Natural killer cell (primary cell): Measurements from ENCODE around the gene SYPL2. TPM values are rescaled to one million over a fixed set of nuclear protein-coding genes. Genes with fewer than 3 reads are reported as not detected.

Source experiments
- ATAC-seq, 3 donors: fragments of 150-1000 bp in 2 of 3; fragments of 200-7000 bp in 1 of 3; cut with Tn5 transposase; 1 replicate in 1 of 3; 2 replicates in 2 of 3; pipeline ENCODE4 v1.10.0; 2021; ENCODE audit warnings: mild to moderate bottlenecking in 2 of 3, moderate library complexity in 2 of 3
- DNase-seq, 2 donors: peaks; one replicate each; pipeline versions ENCODE4 v3.0.0 to v3.0.0-alpha.2; 2013 to 2021; ENCODE audit warnings: mixed read lengths in 1 of 2
- H3K27ac ChIP-seq: one replicate; pipeline ENCODE4 v1.5.1; 2013; ENCODE audit warnings: mild to moderate bottlenecking, low read length
- H3K27me3 ChIP-seq: one replicate; pipeline ENCODE4 v1.6.1; 2013; ENCODE audit warnings: low read length; ENCODE audit not compliant: control insufficient read depth, insufficient read depth
- H3K36me3 ChIP-seq: one replicate; pipeline ENCODE4 v1.6.1; 2013; ENCODE audit warnings: low read length; ENCODE audit not compliant: control insufficient read depth, insufficient read depth
- H3K4me1 ChIP-seq: one replicate; pipeline ENCODE4 v1.6.1; 2013; ENCODE audit warnings: low read length; ENCODE audit not compliant: control insufficient read depth, insufficient read depth
- H3K4me3 ChIP-seq: one replicate; pipeline ENCODE4 v1.5.1; 2013; ENCODE audit warnings: low read length
- H3K9me3 ChIP-seq: one replicate; pipeline ENCODE4 v1.6.1; 2013; ENCODE audit warnings: low read length; ENCODE audit not compliant: control insufficient read depth, insufficient read depth
- H3K27ac Mint-ChIP-seq, 2 donors: one replicate each; pipeline ENCODE4 v1.8.0; 2022; ENCODE audit warnings: mild to moderate bottlenecking in 2 of 2, mixed read lengths in 2 of 2, moderate library complexity in 1 of 2
- H3K27me3 Mint-ChIP-seq, 2 donors: one replicate each; pipeline ENCODE4 v1.8.0; 2022; ENCODE audit warnings: low read depth in 2 of 2, mixed read lengths in 2 of 2
- H3K36me3 Mint-ChIP-seq: one replicate; pipeline ENCODE4 v1.8.0; 2022; ENCODE audit warnings: mixed read lengths
- H3K4me1 Mint-ChIP-seq, 2 donors: one replicate each; pipeline ENCODE4 v1.8.0; 2022; ENCODE audit warnings: mixed read lengths in 2 of 2
- H3K4me3 Mint-ChIP-seq: one replicate; pipeline ENCODE4 v1.8.0; 2022; ENCODE audit warnings: mild to moderate bottlenecking, moderate library complexity, mixed read lengths
- H3K9me3 Mint-ChIP-seq, 2 donors: one replicate each; pipeline ENCODE4 v1.8.0; 2022; ENCODE audit warnings: mixed read lengths in 2 of 2
- CTCF ChIP-seq: fragments of 200-600 bp; IDR thresholded peaks from one replicate; pipeline ENCODE4 v1.8.0; 2022; ENCODE audit warnings: antibody characterized with exemption
- WGBS: methylation state at CpG from one replicate; pipeline ENCODE4 v1.1.7; 2013; ENCODE audit warnings: missing lambda C conversion rate; ENCODE audit not compliant: insufficient coverage; 5-methylcytosine and 5-hydroxymethylcytosine counted together
- intact Hi-C: fragments of 100-400 bp; cut with micrococcal nuclease; formaldehyde crosslinking; loops from one replicate; pipeline ENCODE4 v1.14.2; 2022
- total RNA-seq, 4 donors: library from RNA; stranded (reverse); fragments of 120-200 nt in 1 of 4; gene quantifications; one replicate each; pipeline versions ENCODE4 v1.2.3 to v1.2.4, GENCODE V29; 2013 to 2022

SYPL2 gene
- total RNA-seq, 3 donors from 2014 or later (not counting 1 experiment from before 2014, with no cell fraction given): not detected

- no peaks in the 10 kb centered on the region for H3K9me3 ChIP-seq
- H3K4me3 Mint-ChIP-seq: no peak overlapping the region
- no peaks in the 10 kb centered on the region for H3K4me1 ChIP-seq
- no peaks in the 10 kb centered on the region for H3K9me3 Mint-ChIP-seq
- no peak overlapping the region for H3K27ac Mint-ChIP-seq
- no peak for ATAC-seq
- peaks cover 6 to 17% of the 10 kb centered on the region in 2 donors for H3K27me3 Mint-ChIP-seq
- TF ChIP-seq CTCF: no peak
- H3K36me3 ChIP-seq: no peaks in the 10 kb centered on the region
- H3K27me3 ChIP-seq: no peaks in the 10 kb centered on the region
- 92% methylated on average over 14 of the region's 14 CpGs for WGBS
- no peaks in the 10 kb centered on the region for H3K36me3 Mint-ChIP-seq
- intact Hi-C loops: no loop called here
- H3K4me1 Mint-ChIP-seq: no peaks in the 10 kb centered on the region
- no peak for DNase-seq
- no peak overlapping the region for H3K27ac ChIP-seq
- no peak overlapping the region for H3K4me3 ChIP-seq
These were observed 54.9 kb downstream of the SYPL2 start for GRCh38 chr1:109521002-109521951.

- H3K27ac ChIP-seq: no peak overlapping the region
- H3K36me3 ChIP-seq: no peaks in the 10 kb centered on the region
- H3K4me3 ChIP-seq: no peak overlapping the region
- H3K9me3 ChIP-seq: no peaks in the 10 kb centered on the region
- no peaks in the 10 kb centered on the region for H3K4me1 ChIP-seq
- H3K4me3 Mint-ChIP-seq: no peak overlapping the region
- ATAC-seq: no peak
- no peaks in the 10 kb centered on the region for H3K9me3 Mint-ChIP-seq
- TF ChIP-seq CTCF: no peak
- 95% methylated on average over 6 of the region's 7 CpGs for WGBS
- no peaks in the 10 kb centered on the region for H3K4me1 Mint-ChIP-seq
- H3K36me3 Mint-ChIP-seq: no peaks in the 10 kb centered on the region
- intact Hi-C loops: no loop called here
- DNase-seq: no peak
- no peak overlapping the region for H3K27ac Mint-ChIP-seq
- no peaks in the 10 kb centered on the region for H3K27me3 ChIP-seq
- peaks cover 6 to 17% of the 10 kb centered on the region in 2 donors for H3K27me3 Mint-ChIP-seq
These were observed 55.7 kb downstream of the SYPL2 start for GRCh38 chr1:109522026-109522425.

- intact Hi-C loops: no loop called here
- Histone ChIP-seq H3K27me3 (no peaks in the 10 kb centered on the region), H3K4me1 (no peaks in the 10 kb centered on the region), H3K27ac (no peak overlapping the region), H3K9me3 (no peaks in the 10 kb centered on the region), H3K4me3 (no peak overlapping the region), H3K36me3 (no peaks in the 10 kb centered on the region)
- DNase-seq (no peak), ATAC-seq (no peak)
- Mint-ChIP-seq H3K4me1 (no peaks in the 10 kb centered on the region), H3K9me3 (no peaks in the 10 kb centered on the region), H3K27me3 (peaks cover 11 to 17% of the 10 kb centered on the region in 2 donors), H3K36me3 (no peaks in the 10 kb centered on the region), H3K27ac (no peak overlapping the region), H3K4me3 (no peak overlapping the region)
- WGBS: no CpG with 5 or more reads among the region's 2 CpGs
- no peak for TF ChIP-seq CTCF
These were observed 57.4 kb downstream of the SYPL2 start for GRCh38 chr1:109523706-109524105.
